NCI-H2171 treated with DMSO at 0.1 percent for 48 hours (cell line): ENCODE measurements around the gene SRC.

Experiments
- DNase-seq: peaks from one replicate; lab custom pipeline; 2025; lab: John Stamatoyannopoulos, UW

Gene SRC

GRCh38 chr20:37430044-37430443 is 84.1 kb downstream of the SRC start:
- no peak for DNase-seq

- DNase-seq = peak; percentile 61
Measured at GRCh38 chr20:37430778-37431460, 85.0 kb downstream of the SRC start.

DNA sequence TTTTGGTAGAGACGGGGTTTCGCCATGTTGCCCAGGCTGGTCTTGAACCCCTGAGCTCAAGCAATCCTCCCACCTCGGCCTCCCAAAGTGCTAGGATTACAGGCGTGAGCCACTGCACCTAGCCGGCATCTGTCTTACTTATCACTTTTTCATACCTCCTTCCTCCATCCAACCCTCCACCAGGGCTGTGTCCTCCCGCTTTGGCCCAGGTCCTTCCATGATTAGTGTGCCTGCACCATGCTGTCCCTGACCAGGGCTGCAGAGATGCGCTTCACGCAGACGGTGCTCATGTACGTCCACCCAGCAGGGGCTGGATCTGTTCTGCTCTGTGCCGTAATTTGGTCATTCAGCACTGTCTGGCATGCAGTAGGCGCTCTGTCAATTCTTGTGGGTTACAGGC is 85.8 kb downstream of the SRC start:
- DNase-seq = no peak

DNA sequence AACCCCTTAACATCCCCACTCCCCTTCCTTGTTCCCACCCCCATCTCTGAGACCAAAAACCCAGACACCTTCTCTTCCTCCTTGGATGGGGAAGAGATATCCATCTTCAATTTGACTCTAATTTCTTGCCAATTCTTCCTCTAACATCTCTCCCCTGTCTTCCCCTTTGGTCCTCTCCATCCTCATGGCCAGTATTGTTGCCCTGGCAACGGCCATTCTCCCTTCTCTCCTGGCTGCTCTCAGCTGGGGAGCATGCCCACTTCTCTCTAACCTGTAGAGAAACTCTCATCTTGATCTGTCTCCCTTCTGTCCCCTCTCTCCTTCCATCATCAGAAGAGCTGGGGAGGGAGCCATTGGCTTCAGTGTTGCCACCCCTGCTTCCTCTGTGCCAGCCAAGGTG is 86.7 kb downstream of the SRC start:
- DNase-seq = no peak

- no peak for DNase-seq
Measured at GRCh38 chr20:37435607-37436006, 89.7 kb downstream of the SRC start.

GRCh38 chr20:37436527-37437186 is 90.7 kb downstream of the SRC start:
- no peak for DNase-seq

DNA sequence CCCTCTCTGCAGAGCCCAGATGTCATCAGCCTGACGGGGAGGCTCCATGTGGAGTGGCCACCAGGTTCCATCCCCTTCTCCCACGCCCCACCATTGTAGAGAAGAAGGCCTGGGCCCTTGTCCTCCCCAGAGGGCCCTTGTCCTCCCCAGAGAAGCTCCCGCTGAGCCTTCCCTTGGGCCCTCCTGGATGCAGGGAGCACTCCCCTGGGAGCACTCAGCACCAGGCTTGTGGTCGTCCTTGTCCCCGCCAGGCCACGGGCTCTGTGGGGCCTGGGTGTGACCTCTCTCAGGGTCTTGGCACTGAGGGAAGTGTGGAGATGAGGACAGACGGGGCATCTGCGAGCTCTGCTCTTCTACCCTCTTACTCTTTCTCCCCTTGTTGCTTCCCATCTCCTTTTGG is 91.7 kb downstream of the SRC start:
- no peak for DNase-seq

- no peak for DNase-seq
Measured at GRCh38 chr20:37438464-37439222, 92.7 kb downstream of the SRC start.

DNA sequence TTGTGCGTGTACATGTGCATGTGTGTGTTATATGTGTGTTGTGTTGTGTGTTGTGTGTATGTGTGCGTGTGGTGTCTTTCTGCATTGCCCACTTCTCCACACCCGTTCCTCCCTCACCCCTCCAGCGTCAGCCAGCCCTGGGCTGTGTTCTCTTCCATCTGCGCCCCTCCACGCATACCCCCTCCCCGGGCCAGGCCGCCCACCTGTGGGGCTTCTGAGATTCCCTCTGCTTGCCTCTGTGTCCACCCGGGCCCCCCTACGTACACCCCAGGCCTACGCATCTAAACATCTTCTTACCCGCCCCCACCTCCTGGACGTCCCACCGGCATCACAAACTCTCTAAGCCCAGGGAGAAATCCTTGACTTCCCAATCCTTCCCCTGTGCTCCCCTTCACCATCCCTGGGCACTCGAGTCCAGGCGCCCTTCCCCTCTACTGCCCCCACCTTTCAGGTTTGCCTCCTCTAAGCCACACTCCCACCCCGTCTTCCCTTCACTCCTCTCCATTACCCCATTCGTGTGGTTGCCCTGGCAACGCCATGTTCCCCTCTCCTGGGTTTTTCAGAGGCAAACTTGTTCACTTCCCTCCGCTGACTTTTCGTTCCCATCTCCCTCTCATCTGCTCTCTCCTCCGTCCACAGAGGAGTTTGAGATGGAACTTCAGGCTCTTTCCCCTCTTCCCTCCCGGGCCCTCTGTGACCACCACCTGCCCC is 93.4 kb downstream of the SRC start:
- DNase-seq = no peak

DNA sequence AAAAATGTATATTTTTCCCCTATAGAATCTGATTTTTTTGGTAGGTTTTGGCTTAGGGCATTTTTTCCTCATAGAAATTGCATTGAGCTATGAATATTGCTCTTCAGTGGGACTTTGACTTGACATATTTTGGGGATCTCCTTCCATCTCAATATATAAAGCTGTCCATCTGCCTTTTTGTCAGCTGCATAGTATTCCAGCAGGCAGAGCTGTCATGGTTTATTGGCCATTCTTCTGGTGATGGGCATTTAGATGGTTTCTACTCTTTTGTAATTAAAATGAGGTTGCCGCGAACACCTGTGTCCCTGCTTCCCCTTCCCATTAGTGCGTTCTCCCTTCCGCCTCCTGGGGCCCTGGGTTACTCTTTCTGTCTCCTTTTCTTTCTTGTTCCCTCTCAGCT is 95.1 kb downstream of the SRC start:
- DNase-seq = no peak

GRCh38 chr20:37442547-37442946 is 96.6 kb downstream of the SRC start:
- no peak for DNase-seq

DNA sequence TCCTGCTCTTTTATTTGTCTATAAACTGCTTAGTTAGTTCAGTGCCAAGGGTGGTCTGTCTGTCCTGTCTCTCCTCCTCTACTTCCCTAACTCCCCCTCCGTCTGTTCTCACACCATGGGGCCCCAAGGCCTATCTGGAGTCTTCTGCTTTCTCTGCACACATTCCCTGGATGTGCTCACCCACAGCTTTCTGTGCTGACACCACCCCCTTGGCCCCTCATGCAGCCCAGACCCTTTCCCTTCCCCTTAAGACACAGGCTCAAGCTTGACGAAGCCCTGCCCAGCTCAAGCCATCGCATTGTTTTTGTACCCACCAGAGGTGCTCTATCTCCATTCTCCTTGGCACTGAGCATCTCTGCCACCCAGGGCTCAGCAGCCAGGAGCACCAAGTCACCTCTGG is 97.0 kb downstream of the SRC start:
- no peak for DNase-seq

- no peak for DNase-seq
Measured at GRCh38 chr20:37443596-37443995, 97.7 kb downstream of the SRC start.

GRCh38 chr20:37445041-37445440 is 99.1 kb downstream of the SRC start:
- no peak for DNase-seq

DNA sequence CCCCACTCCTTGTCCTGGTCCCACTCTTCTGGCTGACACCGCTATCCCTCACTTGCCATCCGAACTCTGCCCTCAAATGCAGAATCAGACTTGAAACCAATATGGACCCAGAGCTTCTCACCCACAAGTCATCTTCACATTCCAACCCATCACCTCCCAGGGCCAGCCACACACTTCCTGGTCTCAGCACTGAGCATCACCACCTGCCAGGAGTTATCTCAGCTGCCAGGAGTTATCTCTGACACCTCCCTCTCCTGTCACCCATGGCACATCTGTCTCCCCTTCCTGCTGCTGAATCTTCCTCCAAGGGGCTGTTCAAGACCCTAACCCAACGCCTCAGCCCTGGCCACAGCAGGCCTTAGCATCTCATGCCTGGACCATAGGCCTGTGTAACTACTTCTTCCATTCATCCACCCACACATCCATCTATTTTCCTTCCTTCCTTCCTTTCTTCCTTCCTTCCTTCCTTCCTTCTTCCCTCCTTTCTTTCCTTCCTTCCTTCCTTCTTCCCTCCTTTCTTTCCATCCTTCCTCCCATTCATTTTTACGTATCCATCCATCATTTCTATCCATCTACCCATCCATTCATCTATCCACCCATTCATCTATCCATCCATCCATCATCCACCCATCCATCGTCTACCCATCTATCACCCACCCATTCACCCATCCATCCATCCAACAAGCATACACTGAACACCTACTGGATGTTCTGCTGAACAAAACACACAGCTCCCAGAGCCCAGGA is 100.5 kb downstream of the SRC start:
- no peak for DNase-seq

DNA sequence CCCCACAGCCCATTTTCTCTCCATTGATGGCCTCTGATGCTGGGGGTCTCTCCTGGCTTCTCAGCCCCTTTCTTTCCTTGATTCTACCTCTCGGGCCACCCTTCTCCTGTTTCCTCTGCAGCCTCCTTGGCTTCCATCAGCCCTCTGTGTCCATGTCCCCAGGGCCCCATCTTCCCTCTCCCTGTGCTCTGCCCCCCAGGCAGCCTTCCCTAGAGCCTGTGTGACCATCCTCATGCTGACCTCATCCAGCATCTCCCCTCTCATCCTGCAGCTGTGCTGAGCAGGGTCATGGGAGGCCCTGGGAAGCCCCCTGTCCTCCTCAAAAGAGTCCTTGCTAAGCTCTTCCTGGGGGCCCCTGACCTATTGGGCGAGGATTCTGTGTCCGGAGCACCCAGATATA is 101.7 kb downstream of the SRC start:
- no peak for DNase-seq

DNA sequence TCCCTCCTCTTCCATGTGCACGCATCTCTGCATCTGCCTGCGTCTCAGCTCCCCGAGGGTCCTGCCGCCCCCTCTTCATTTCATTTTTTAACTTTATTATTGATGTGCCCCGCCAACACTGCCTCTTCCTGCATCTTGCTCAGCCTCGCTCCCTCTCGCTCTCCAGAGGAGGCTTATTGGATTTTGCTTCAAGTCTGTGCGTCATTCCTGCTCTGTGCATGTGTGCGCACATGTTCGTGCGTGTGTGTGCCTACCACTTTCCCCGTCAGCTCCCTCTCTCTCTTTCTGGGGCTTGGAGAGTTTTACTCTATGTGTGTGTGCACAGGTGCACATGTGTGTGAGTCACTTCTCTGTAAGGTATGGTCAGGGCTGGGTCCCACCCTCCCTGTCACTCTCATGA is 103.3 kb downstream of the SRC start:
- no peak for DNase-seq

DNA sequence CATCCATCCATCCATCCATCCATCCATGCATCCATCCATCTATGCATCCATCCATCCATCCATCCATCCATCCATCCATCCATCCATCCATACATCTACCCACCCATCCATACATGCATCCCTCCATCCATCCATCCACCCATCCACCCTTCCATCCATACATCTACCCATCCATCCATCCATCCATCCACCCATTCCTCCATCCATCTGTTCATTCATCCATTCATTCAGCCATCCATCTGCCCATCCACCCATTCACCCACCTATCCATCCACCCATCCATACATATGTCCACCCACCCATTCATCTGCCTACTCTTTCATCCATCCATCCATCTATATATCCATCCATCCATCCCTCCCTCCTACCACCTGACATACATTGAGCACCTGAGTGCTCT is 104.4 kb downstream of the SRC start:
- DNase-seq = no peak

DNA sequence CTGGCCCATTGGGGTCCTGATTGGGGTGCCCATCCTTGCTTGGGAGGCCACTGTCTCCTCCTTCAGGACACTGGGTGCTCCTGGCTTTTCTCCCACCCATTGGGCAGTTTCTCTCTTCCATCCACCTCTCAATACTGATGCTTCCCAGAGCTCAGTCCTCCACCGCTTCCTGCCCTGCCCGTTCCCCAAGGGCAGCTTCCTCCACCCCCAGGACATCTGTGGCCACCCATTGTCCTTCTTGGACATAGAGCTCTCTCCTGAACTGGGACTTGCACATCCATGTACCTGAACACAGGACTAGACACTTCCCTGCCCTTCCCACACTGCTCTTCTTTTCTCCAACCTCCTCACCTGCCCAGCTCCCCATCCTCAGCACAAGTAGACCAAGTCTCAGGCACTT is 105.7 kb downstream of the SRC start:
- DNase-seq = no peak

DNA sequence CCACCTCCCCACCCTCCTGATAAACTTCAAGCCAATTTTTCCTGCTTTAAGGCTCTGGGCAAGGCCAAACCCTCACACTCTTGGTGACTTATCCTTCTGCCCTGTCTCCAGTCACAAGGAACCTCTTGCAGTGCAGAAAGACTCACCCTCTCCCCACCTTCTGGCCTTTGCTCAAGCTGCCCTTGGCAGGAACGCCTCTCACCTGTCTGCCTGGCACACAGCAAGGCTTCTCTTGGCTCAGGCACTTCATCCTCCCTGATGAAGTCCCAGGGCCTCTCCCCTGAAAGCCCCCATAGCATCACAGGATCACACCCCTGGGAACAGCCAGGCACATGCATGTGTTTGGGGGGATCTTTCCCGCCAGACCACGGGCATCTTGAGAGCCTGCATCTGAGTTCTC is 106.3 kb downstream of the SRC start:
- no peak for DNase-seq

GRCh38 chr20:37453288-37453687 is 107.3 kb downstream of the SRC start:
- DNase-seq = no peak

DNA sequence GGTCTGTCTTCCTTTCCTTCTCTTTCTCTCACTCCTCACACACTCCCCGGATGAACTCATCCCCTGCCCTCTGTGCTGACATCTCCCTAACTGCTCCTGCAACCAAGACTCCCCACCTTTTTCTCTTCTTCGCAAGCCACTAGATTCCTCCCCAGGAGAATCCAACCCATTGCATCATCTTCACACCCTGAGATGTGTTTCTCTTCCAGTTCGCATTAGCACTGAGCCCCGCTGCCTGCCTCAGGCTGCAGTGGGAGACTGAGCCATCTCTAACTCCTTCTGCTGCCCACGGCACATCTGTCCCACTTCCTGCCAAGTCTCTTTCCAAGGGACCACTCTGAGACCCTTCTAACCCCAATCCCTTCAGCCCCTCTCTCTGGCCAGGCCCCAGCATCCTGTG is 107.9 kb downstream of the SRC start:
- no peak for DNase-seq
